Subcutaneous abdominal adipose tissue (tissue), 5 donors: ENCODE results near the gene F5.
A peak's percentile ranks its signal among the peaks of the same experiment; 100 is the strongest.
"Not testable (repeated sequence)": the region's sequence is repeated elsewhere in the genome, so short reads cannot be mapped to it uniquely, and the experiment has no call there.

Source experiments
- H3K27ac ChIP-seq: one replicate; pipeline ENCODE4 v1.7.0; 2013; ENCODE audit warnings: low read depth, mild to moderate bottlenecking, inconsistent platforms, low read length, moderate library complexity
- H3K27me3 ChIP-seq, 5 donors: one replicate each; pipeline ENCODE4 v1.7.0; 2013; ENCODE audit warnings: low read length in 5 of 5, inconsistent platforms in 1 of 5; ENCODE audit not compliant: control insufficient read depth in 5 of 5, insufficient read depth in 4 of 5
- H3K36me3 ChIP-seq, 5 donors: one replicate each; pipeline ENCODE4 v1.7.0; 2013; ENCODE audit warnings: low read length in 5 of 5; ENCODE audit not compliant: control insufficient read depth in 5 of 5, insufficient read depth in 5 of 5
- H3K4me1 ChIP-seq, 5 donors: one replicate each; pipeline ENCODE4 v1.7.0; 2013; ENCODE audit warnings: low read length in 5 of 5, mild to moderate bottlenecking in 3 of 5, moderate library complexity in 1 of 5; ENCODE audit not compliant: control insufficient read depth in 5 of 5, insufficient read depth in 5 of 5
- H3K4me3 ChIP-seq, 5 donors: one replicate each; pipeline ENCODE4 v1.7.0; 2013; ENCODE audit warnings: low read length in 5 of 5, low read depth in 1 of 5
- H3K9ac ChIP-seq, 5 donors: one replicate each; pipeline ENCODE4 v1.7.0; 2013; ENCODE audit warnings: low read length in 5 of 5, mild to moderate bottlenecking in 4 of 5, moderate library complexity in 3 of 5
- H3K9me3 ChIP-seq, 5 donors: one replicate each; pipeline ENCODE4 v1.7.0; 2013; ENCODE audit warnings: low read length in 5 of 5; ENCODE audit not compliant: control insufficient read depth in 5 of 5
- donor health status: healthy.
- donor health status: healthy.
- donor health status: healthy.
- donor health status: healthy.
- donor health status: healthy.

Gene F5

GRCh38 chr1:169548282-169548681, 38.0 kb downstream of the F5 start:
- no peaks in the 10 kb centered on the region for H3K27me3 ChIP-seq
- no peak overlapping the region for H3K4me3 ChIP-seq
- no peaks in the 10 kb centered on the region for H3K9me3 ChIP-seq
- H3K9ac ChIP-seq, result no peak overlapping the region
- no peaks in the 10 kb centered on the region for H3K4me1 ChIP-seq
- no peaks in the 10 kb centered on the region for H3K36me3 ChIP-seq
- H3K27ac ChIP-seq, result no peak overlapping the region

DNA sequence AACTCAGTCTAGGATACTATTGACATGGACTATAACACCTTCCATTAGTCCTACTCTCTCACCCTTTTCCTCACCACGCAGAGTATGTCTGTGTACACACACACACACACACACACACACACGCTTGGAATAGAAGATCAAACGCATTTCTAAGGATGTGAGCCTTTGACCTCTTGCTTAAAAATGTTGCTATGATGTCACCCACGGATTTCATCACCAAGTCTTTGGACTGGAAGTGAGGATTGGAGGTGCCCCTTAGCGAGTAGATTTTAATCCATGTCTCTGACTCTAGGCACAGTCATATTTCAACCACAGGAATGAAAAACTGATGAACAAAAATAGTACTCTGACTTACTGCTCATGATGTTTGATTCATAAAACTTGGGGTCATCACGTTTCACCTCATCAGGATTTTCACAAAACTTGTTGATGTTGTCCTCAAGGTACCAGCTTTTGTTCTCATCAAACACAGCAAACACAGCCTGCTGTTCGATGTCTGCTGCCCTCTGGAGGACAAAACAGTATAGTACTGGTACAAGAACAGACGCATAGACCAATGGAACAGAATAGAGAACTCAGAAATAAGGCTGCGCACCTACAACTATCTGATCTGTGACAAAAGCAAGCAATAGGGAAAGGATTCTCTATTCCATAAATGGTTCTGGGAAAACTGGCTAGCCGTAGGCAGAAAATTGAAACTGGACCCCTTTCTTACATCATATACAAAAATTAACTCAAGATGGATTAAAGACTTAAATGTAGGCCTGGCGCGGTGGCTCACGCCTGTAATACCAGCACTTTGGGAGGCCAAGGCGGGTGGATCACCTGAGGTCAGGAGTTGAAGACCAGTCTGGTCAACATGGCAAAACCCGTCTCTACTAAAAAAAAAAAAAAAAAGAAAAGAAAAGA, 39.9 kb downstream of the F5 start:
- Histone ChIP-seq H3K4me3 (no peak overlapping the region), H3K9ac (no peak overlapping the region), H3K4me1 (no peaks in the 10 kb centered on the region), H3K27me3 (no peaks in the 10 kb centered on the region), H3K36me3 (no peaks in the 10 kb centered on the region), H3K27ac (no peak overlapping the region), H3K9me3 (no peaks in the 10 kb centered on the region)

- H3K9me3 ChIP-seq, result no peaks in the 10 kb centered on the region
- no peak overlapping the region for H3K27ac ChIP-seq
- no peaks in the 10 kb centered on the region for H3K4me1 ChIP-seq
- H3K9ac ChIP-seq, result no peak overlapping the region
- no peaks in the 10 kb centered on the region for H3K36me3 ChIP-seq
- H3K27me3 ChIP-seq, result no peaks in the 10 kb centered on the region
- no peak overlapping the region for H3K4me3 ChIP-seq
Observed at GRCh38 chr1:169545472-169545871, 40.8 kb downstream of the F5 start.

- Histone ChIP-seq H3K4me1 (no peaks in the 10 kb centered on the region), H3K27me3 (no peaks in the 10 kb centered on the region), H3K27ac (no peak overlapping the region), H3K36me3 (no peaks in the 10 kb centered on the region), H3K4me3 (no peak overlapping the region), H3K9me3 (no peaks in the 10 kb centered on the region), H3K9ac (no peak overlapping the region)
Observed at GRCh38 chr1:169538998-169539871, 47.0 kb downstream of the F5 start.

DNA sequence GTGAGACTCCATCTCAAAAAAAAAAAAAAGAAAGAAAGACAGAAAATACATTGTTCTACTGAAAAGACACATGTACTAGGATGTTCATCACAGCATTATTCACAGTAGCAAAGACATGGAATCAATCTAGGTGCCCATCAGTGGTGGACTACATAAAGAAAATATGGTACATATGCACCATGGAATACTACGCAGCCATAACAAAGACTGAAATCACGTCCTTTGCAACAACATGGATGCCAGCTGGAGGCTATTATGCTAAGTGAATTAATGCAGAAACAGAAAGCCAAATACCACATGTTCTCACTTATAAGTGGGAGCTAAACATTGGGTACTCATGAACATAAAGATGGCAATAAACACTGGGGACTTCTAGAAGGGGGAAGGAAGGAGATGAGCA, 51.6 kb downstream of the F5 start:
- no peak overlapping the region for H3K4me3 ChIP-seq
- no peak overlapping the region for H3K27ac ChIP-seq
- no peaks in the 10 kb centered on the region for H3K9me3 ChIP-seq
- H3K4me1 ChIP-seq, result no peaks in the 10 kb centered on the region
- H3K36me3 ChIP-seq, result no peaks in the 10 kb centered on the region
- no peak overlapping the region for H3K9ac ChIP-seq
- H3K27me3 ChIP-seq, result no peaks in the 10 kb centered on the region

DNA sequence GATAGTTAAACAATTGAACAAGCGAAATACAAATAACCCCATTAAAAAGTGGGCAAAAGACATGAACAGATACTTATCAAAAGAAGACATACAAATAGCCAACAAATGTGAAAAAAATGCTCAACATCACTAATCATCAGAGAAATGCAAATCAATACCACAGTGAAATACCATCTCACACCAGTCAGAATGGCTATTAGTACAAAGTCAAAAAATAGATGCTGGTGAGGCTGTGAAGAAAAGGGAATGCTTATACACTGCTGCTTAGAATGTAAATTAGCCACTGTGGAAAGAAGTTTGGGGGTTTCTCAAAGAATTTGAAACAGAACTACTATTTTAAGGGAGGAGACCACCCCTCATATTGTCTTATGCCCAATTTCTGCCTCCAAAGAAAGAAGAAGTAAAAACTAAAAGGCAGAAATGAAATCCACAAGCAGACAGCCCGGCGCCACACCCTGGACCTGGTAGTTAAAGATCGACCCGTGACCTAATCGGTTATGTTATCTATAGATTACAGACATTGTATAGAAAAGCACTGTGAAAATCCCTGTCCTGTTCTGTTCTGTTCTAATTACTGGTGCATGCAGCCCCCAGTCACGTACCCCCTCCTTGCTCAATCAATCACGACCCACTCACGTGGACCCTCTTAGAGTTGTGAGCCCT, 52.6 kb downstream of the F5 start:
- not testable (repeated sequence) for H3K36me3 ChIP-seq, H3K9ac ChIP-seq, H3K27me3 ChIP-seq, H3K9me3 ChIP-seq, H3K4me3 ChIP-seq, H3K4me1 ChIP-seq, H3K27ac ChIP-seq

DNA sequence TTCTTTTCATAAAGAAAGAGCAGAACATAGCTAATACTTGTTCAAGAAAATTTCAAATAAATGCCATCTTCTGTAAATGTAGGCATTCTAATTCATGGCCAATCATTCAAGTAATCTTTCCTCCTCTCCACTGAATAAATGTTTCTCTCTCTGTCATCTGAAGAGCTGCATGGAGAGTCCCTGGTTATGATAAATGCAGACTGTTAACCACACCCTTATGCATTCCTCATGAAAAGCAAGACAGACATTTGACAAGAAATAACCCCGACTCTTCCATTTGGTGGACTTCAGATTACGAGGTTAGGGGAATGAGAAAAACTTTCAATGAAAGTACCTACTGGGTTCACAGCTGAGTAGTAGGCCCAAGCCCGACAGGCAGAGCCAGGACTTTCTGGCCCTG, 55.8 kb downstream of the F5 start:
- H3K9me3 ChIP-seq, result no peaks in the 10 kb centered on the region
- H3K4me3 ChIP-seq, result no peak overlapping the region
- H3K27me3 ChIP-seq, result no peaks in the 10 kb centered on the region
- no peak overlapping the region for H3K27ac ChIP-seq
- no peaks in the 10 kb centered on the region for H3K36me3 ChIP-seq
- H3K9ac ChIP-seq, result no peak overlapping the region
- H3K4me1 ChIP-seq, result peaks cover 0 to 15% (median 14%) of the 10 kb centered on the region in 5 donors

DNA sequence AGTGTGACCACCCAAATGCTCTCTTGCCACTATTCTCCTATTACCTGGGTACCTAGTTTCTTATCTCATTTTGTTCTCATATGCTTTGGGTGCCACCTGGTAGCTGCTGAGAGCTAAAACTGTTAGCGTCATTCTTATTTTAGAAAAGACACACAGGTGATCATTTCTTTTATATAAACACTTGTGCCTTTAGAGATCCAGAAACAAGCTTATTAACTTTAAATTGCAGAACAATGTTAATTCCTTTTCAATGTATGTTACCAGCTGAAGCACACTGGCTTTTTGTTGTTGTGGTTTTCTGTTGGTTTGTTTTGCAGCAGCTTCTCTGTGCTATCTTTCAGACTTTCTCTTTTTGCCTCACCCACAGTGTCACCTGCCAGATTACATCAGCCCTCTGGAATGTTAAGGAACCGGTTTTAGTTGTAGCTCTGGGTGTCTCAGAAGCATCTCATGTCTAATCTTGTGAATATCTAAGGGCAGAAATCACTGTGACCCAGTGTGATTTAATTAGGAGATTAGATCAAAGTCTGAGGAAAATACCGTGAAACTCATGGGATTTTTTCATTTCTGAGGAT, 57.1 kb downstream of the F5 start:
- no peaks in the 10 kb centered on the region for H3K27me3 ChIP-seq
- H3K27ac ChIP-seq, result no peak overlapping the region
- H3K9ac ChIP-seq, result no peak overlapping the region
- no peak overlapping the region for H3K4me3 ChIP-seq
- H3K36me3 ChIP-seq, result no peaks in the 10 kb centered on the region
- peaks cover 0 to 15% (median 14%) of the 10 kb centered on the region in 5 donors for H3K4me1 ChIP-seq
- H3K9me3 ChIP-seq, result no peaks in the 10 kb centered on the region

- no peaks in the 10 kb centered on the region for H3K27me3 ChIP-seq
- no peak overlapping the region for H3K4me3 ChIP-seq
- H3K27ac ChIP-seq, result peak overlapping the region; percentile 0
- H3K9ac ChIP-seq, result no peak overlapping the region
- H3K9me3 ChIP-seq, result no peaks in the 10 kb centered on the region
- H3K4me1 ChIP-seq, result peaks cover 0 to 15% (median 14%) of the 10 kb centered on the region in 5 donors
- no peaks in the 10 kb centered on the region for H3K36me3 ChIP-seq
Observed at GRCh38 chr1:169528215-169529067, 57.8 kb downstream of the F5 start.
